IPS-18a (cell line): ENCODE measurements around the gene DPYSL4.
A peak's percentile ranks its signal among the peaks of the same experiment; 100 is the strongest.

Source experiments
- H3K27ac ChIP-seq: one replicate; pipeline ENCODE4 v1.5.1; 2013; ENCODE audit warnings: low read length
- H3K27me3 ChIP-seq: one replicate; pipeline ENCODE4 v1.6.1; 2013; ENCODE audit warnings: mild to moderate bottlenecking, low read length; ENCODE audit not compliant: control insufficient read depth, insufficient read depth
- H3K36me3 ChIP-seq: one replicate; pipeline ENCODE4 v1.6.1; 2013; ENCODE audit warnings: low read depth, low read length; ENCODE audit not compliant: control insufficient read depth
- H3K4me1 ChIP-seq: one replicate; pipeline ENCODE4 v1.6.1; 2013; ENCODE audit warnings: low read depth, low read length; ENCODE audit not compliant: control insufficient read depth
- H3K4me3 ChIP-seq: one replicate; pipeline ENCODE4 v1.5.1; 2013; ENCODE audit warnings: low read length
- H3K9ac ChIP-seq: one replicate; pipeline ENCODE4 v1.6.1; 2013; ENCODE audit warnings: mild to moderate bottlenecking, low read length, moderate library complexity
- H3K9me3 ChIP-seq: one replicate; pipeline ENCODE4 v1.6.1; 2013; ENCODE audit warnings: low read depth, low read length; ENCODE audit not compliant: control insufficient read depth

The DPYSL4 gene

GRCh38 chr10:132250481-132251475, 64.0 kb downstream of the DPYSL4 start:
- H3K4me3 ChIP-seq, result no peak overlapping the region
- H3K9me3 ChIP-seq, result no peaks in the 10 kb centered on the region
- no peak overlapping the region for H3K9ac ChIP-seq
- H3K4me1 ChIP-seq, result no peaks in the 10 kb centered on the region
- H3K36me3 ChIP-seq, result no peaks in the 10 kb centered on the region
- no peak overlapping the region for H3K27ac ChIP-seq
- H3K27me3 ChIP-seq, result no peaks in the 10 kb centered on the region

- Histone ChIP-seq H3K9ac (no peak overlapping the region), H3K4me3 (no peak overlapping the region), H3K36me3 (no peaks in the 10 kb centered on the region), H3K4me1 (no peaks in the 10 kb centered on the region), H3K27me3 (no peaks in the 10 kb centered on the region), H3K27ac (no peak overlapping the region), H3K9me3 (no peaks in the 10 kb centered on the region)
Measured at GRCh38 chr10:132251928-132252327, 65.2 kb downstream of the DPYSL4 start.

- no peaks in the 10 kb centered on the region for H3K9me3 ChIP-seq
- H3K4me1 ChIP-seq, result no peaks in the 10 kb centered on the region
- H3K27me3 ChIP-seq, result no peaks in the 10 kb centered on the region
- H3K9ac ChIP-seq, result no peak overlapping the region
- H3K4me3 ChIP-seq, result no peak overlapping the region
- H3K27ac ChIP-seq, result no peak overlapping the region
- H3K36me3 ChIP-seq, result no peaks in the 10 kb centered on the region
Measured at GRCh38 chr10:132252412-132252811, 65.7 kb downstream of the DPYSL4 start.

- Histone ChIP-seq H3K4me3 (peak overlapping the region; percentile 40), H3K9me3 (no peaks in the 10 kb centered on the region), H3K27ac (no peak overlapping the region), H3K36me3 (no peaks in the 10 kb centered on the region), H3K4me1 (no peaks in the 10 kb centered on the region), H3K27me3 (no peaks in the 10 kb centered on the region), H3K9ac (no peak overlapping the region)
Measured at GRCh38 chr10:132253092-132253687, 66.4 kb downstream of the DPYSL4 start.

GRCh38 chr10:132254841-132255240, 68.1 kb downstream of the DPYSL4 start:
- Histone ChIP-seq H3K27me3 (no peaks in the 10 kb centered on the region), H3K4me3 (no peak overlapping the region), H3K27ac (no peak overlapping the region), H3K4me1 (no peaks in the 10 kb centered on the region), H3K9ac (no peak overlapping the region), H3K36me3 (no peaks in the 10 kb centered on the region), H3K9me3 (no peaks in the 10 kb centered on the region)
